Measurements from ENCODE around the gene NCS1. TPM values are rescaled to one million over a fixed set of nuclear protein-coding genes. Genes with fewer than 3 reads are reported as not detected.

Gene NCS1
- total and polyA plus RNA-seq, 2 of the 8 experiments (the other 6 are each of a cell fraction or from before 2014, with no cell fraction given): 34.7 to 47.6 TPM

GRCh38 chr9:130195638-130196037 lies 23.4 kb downstream of the NCS1 start:
- POLR2A ChIA-PET (ENCODE audit: partially characterized antibody): interaction anchor here (1.1 to 1.7 kb wide), 2 partner anchors 8 to 11 kb away, joined by 3 read pairs; no protein-coding TSS in a partner anchor
- H2BK15ac ChIP-seq (ENCODE audit: low read length): 0 out of 2 replicates have a peak overlapping the region, but pooled peaks have one; percentile 8
- no peak overlapping the region for H3K14ac ChIP-seq (ENCODE audit: insufficient read length)
- H3K79me2 ChIP-seq (ENCODE audit: control insufficient read depth in 1 of 2, insufficient read depth in 2 of 2, low read length in 2 of 2): peaks cover 7 to 9% of the 10 kb centered on the region in 2 experiments; a peak in 3 of 4 replicates
- CTCF ChIA-PET (ENCODE audit: partially characterized antibody): interaction anchor here (0.9 to 1.9 kb wide), 2 partner anchors 9 to 45 kb away, joined by 3 to 6 read pairs; no protein-coding TSS in a partner anchor
- peak overlapping the region; percentile 63; the same call in 1 of the 2 replicates for H4K8ac ChIP-seq (ENCODE audit: extremely low read depth, insufficient read depth, low read length)
- DNase-seq (ENCODE audit: low read depth in 1 of 2, low spot score in 2 of 2): no peak
- peak overlapping the region; percentile 60; the same call in 1 of the 2 replicates for H2BK5ac ChIP-seq (ENCODE audit: low read depth, low read length)
- no peak overlapping the region for H4K5ac ChIP-seq (ENCODE audit: insufficient read length, low read depth, low read length)
- H3K9me3 ChIP-seq (ENCODE audit: insufficient read depth in 2 of 2, low read depth in 1 of 2, low read length in 1 of 2): no peaks in the 10 kb centered on the region
- H3K23ac ChIP-seq (ENCODE audit: insufficient read length): no peak overlapping the region
- H4K91ac ChIP-seq (replicated peaks; ENCODE audit: insufficient read length, low read length): no peak overlapping the region
- H3K56ac ChIP-seq (replicated peaks; ENCODE audit: insufficient read length, low read depth, low read length): no peak overlapping the region
- H3K23me2 ChIP-seq (ENCODE audit: low read depth, low read length): no peaks in the 10 kb centered on the region
- H2AFZ ChIP-seq (ENCODE audit: low read length): no peak overlapping the region
- H2BK20ac ChIP-seq (ENCODE audit: low read length): no peak overlapping the region
- peaks cover 0 to 24% (median 12%) of the 10 kb centered on the region in 4 experiments; a peak in 6 of 7 replicates for H3K4me1 ChIP-seq (replicated peaks in 1 of 4; ENCODE audit: control insufficient read depth in 3 of 4, insufficient read depth in 4 of 4, low read length in 3 of 4)
- FAIRE-seq: no peak
- 84% methylated on average over 15 of the region's 15 CpGs; no CpG with 5 or more reads in 1 of the 2 experiments for WGBS, 2 experiments (ENCODE audit: extremely low coverage in 1 of 2, insufficient coverage in 1 of 2, insufficient read length in 1 of 2, insufficient replicate concordance in 2 of 2, low coverage in 1 of 2, low lambda C conversion rate in 2 of 2, missing lambda C conversion rate in 1 of 2)
- no peak overlapping the region for H3K27ac ChIP-seq (ENCODE audit: low read depth, low read length)
- no peak overlapping the region for H3K4ac ChIP-seq (replicated peaks; ENCODE audit: insufficient read length, low read depth, low read length)
- no peaks in the 10 kb centered on the region for H3K36me3 ChIP-seq (ENCODE audit: control insufficient read depth in 2 of 4, insufficient read depth in 4 of 4, low read length in 3 of 4)
- H3K79me1 ChIP-seq (ENCODE audit: low read depth, low read length): peaks cover 21% of the 10 kb centered on the region
- H2AK5ac ChIP-seq (ENCODE audit: low read depth, low read length): 0 out of 2 replicates have a peak overlapping the region, but pooled peaks have one; percentile 39
- H3K27me3 ChIP-seq (replicated peaks in 1 of 4; ENCODE audit: control insufficient read depth in 3 of 4, extremely low read depth in 1 of 4, insufficient read depth in 3 of 4, low read length in 3 of 4): no peaks in the 10 kb centered on the region
- no peak overlapping the region for H2BK12ac ChIP-seq (ENCODE audit: low read depth, low read length)
- no peak overlapping the region for H2BK120ac ChIP-seq (replicated peaks; ENCODE audit: low read depth, low read length)
- H3K9ac ChIP-seq (replicated peaks in 1 of 4; ENCODE audit: extremely low read depth in 1 of 4, low read depth in 3 of 4, low read length in 3 of 4): no peak overlapping the region
- H3K18ac ChIP-seq (ENCODE audit: extremely low read depth, low read length): no peak overlapping the region
- H4K20me1 ChIP-seq (replicated peaks in 1 of 2; ENCODE audit: control insufficient read depth in 1 of 2, insufficient read depth in 2 of 2, low read length in 2 of 2): peaks cover 1 to 3% of the 10 kb centered on the region in 2 experiments
- H3K4me3 ChIP-seq (ENCODE audit: extremely low read depth in 1 of 4, insufficient read depth in 2 of 4, low read depth in 3 of 4, low read length in 4 of 4): no peak overlapping the region
- no peak overlapping the region for H3K4me2 ChIP-seq (ENCODE audit: insufficient read depth in 1 of 2, low read depth in 2 of 2, low read length in 2 of 2)
- no peak for TF ChIP-seq CREB1 (IDR thresholded peaks at IDR 0.05)
- TF ChIP-seq NANOG (IDR thresholded peaks at IDR 0.05; ENCODE audit: insufficient read depth, low read depth, low read length, poor library complexity, severe bottlenecking): no peak
- TF ChIP-seq KDM5A (IDR thresholded peaks at IDR 0.05; ENCODE audit: low read length): no peak
- TF ChIP-seq, protein P1, sequence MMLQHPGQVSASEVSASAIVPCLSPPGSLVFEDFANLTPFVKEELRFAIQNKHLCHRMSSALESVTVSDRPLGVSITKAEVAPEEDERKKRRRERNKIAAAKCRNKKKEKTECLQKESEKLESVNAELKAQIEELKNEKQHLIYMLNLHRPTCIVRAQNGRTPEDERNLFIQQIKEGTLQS (IDR thresholded peaks at IDR 0.05; ENCODE audit: insufficient read depth, low read depth, low read length): no peak
- no peak for TF ChIP-seq YY1 (IDR thresholded peaks at IDR 0.05; ENCODE audit: low read depth, low read length)
- no peak for TF ChIP-seq ZNF274 (IDR thresholded peaks at IDR 0.05; ENCODE audit: borderline replicate concordance, extremely low read depth, low read length)
- no peak for TF ChIP-seq E2F6 (IDR thresholded peaks at IDR 0.05)
- no peak for TF ChIP-seq CHD1 (IDR thresholded peaks at IDR 0.05; ENCODE audit: low read depth, low read length)
- no peak for TF ChIP-seq BACH1 (IDR thresholded peaks at IDR 0.05; ENCODE audit: low read length)
- TF ChIP-seq JUND (IDR thresholded peaks at IDR 0.05; ENCODE audit: low read length): no peak

Data from H1 (cell line).